Hepatocyte (in vitro differentiated cells): ENCODE data around the gene LPAR2.

Experiments used
- EZH2 ChIP-seq: fragments of 200-600 bp; sonication (generic); IDR thresholded peaks from 2 replicates; pipeline ENCODE4 v1.6.1; 2016; ENCODE audit warnings: antibody characterized with exemption, mild to moderate bottlenecking, borderline replicate concordance
- TF ChIP-seq, protein P1 (sequence below): fragments of 200-600 bp; sonication (generic); IDR thresholded peaks from 2 replicates; pipeline ENCODE4 v1.5.1; 2016; ENCODE audit warnings: antibody characterized with exemption, mild to moderate bottlenecking; ENCODE audit not compliant: poor library complexity

DNA sequence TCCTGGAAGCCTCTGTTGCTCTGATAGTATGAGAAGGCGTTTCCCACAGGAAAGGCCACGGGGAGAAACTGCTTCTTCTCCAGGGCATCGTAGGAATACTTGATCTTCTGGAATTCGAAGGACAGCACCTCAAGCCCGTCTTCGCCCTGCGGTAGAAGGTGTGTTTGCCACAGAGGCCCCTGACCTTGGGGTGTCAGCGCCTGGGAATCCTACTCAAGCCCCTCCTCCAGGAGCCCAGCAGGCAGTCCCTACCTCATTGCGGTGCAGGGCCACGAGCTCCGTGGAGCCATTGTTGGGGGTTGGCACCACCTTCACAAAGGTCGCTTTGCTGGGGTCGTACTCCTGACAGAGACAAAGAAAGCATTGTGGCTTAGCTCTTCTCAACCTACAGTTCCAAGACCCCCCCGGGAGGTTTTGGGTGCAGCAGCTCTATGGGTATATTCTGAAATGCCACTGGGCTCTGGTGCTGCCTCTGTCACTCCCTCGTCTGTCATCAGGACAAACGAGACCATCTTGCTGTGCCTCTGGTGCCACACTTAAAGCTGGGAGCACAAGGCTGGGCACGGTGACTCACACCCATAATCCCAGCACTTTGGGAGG lies 31.7 kb upstream of the LPAR2 start:
- TF ChIP-seq, protein P1, sequence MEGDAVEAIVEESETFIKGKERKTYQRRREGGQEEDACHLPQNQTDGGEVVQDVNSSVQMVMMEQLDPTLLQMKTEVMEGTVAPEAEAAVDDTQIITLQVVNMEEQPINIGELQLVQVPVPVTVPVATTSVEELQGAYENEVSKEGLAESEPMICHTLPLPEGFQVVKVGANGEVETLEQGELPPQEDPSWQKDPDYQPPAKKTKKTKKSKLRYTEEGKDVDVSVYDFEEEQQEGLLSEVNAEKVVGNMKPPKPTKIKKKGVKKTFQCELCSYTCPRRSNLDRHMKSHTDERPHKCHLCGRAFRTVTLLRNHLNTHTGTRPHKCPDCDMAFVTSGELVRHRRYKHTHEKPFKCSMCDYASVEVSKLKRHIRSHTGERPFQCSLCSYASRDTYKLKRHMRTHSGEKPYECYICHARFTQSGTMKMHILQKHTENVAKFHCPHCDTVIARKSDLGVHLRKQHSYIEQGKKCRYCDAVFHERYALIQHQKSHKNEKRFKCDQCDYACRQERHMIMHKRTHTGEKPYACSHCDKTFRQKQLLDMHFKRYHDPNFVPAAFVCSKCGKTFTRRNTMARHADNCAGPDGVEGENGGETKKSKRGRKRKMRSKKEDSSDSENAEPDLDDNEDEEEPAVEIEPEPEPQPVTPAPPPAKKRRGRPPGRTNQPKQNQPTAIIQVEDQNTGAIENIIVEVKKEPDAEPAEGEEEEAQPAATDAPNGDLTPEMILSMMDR = no peak
- no peak for TF ChIP-seq EZH2
